HG03571 (cell line): ENCODE measurements around the gene TERT.
"Not testable (repeated sequence)": the region's sequence is repeated elsewhere in the genome, so short reads cannot be mapped to it uniquely, and the experiment has no call there.

Experiments used
- ATAC-seq: cut with Tn5 transposase; IDR thresholded peaks from one replicate; pipeline ENCODE4 v1.9.1; 2021; ENCODE audit not compliant: unreplicated experiment

The TERT gene

GRCh38 chr5:1297243-1297642 lies 2.4 kb upstream of the TERT start:
- no peak for ATAC-seq

DNA sequence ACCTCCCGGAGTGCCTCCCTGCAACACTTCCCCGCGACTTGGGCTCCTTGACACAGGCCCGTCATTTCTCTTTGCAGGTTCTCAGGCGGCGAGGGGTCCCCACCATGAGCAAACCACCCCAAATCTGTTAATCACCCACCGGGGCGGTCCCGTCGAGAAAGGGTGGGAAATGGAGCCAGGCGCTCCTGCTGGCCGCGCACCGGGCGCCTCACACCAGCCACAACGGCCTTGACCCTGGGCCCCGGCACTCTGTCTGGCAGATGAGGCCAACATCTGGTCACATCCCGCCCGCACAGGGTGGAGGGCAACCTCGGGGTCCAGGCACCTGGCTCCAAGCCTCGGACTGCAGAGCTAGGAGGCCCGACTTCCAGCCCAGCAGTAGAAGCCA lies 776 bp upstream of the TERT start:
- no peak for ATAC-seq

DNA sequence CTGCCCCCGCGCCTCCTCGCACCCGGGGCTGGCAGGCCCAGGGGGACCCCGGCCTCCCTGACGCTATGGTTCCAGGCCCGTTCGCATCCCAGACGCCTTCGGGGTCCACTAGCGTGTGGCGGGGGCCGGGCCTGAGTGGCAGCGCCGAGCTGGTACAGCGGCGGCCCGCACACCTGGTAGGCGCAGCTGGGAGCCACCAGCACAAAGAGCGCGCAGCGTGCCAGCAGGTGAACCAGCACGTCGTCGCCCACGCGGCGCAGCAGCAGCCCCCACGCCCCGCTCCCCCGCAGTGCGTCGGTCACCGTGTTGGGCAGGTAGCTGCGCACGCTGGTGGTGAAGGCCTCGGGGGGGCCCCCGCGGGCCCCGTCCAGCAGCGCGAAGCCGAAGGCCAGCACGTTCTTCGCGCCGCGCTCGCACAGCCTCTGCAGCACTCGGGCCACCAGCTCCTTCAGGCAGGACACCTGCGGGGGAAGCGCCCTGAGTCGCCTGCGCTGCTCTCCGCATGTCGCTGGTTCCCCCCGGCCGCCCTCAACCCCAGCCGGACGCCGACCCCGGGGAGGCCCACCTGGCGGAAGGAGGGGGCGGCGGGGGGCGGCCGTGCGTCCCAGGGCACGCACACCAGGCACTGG lies 548 bp downstream of the TERT start:
- ATAC-seq = no peak

GRCh38 chr5:1293416-1294205 lies 1.3 kb downstream of the TERT start:
- ATAC-seq = no peak

DNA sequence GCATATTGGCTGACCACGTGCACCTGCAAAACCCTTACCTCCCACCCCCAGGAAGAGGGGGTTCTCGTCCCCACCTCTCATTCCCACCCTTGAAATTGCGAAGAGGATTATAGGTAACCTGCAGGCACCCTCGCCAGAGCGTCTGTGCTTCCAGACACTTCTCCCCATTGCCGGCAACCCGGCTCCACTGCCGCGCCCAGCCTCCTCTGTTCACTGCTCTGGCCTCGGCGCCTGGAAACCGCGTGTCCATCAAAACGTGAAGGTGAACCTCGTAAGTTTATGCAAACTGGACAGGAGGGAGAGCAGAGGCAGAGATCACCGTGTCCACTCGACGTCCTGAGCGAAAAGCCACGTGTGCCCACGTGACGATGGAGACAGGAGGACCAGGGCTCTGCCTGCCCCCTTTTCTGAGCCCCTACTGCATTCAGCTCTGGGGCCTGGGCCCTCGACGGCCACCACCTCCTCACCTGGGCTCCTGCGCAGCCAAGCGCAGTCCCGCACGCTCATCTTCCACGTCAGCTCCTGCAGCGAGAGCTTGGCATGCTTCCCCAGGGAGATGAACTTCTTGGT lies 1.9 kb downstream of the TERT start:
- no peak for ATAC-seq

GRCh38 chr5:1292139-1292538 lies 2.7 kb downstream of the TERT start:
- ATAC-seq = no peak

GRCh38 chr5:1291611-1292080 lies 3.2 kb downstream of the TERT start:
- no peak for ATAC-seq

DNA sequence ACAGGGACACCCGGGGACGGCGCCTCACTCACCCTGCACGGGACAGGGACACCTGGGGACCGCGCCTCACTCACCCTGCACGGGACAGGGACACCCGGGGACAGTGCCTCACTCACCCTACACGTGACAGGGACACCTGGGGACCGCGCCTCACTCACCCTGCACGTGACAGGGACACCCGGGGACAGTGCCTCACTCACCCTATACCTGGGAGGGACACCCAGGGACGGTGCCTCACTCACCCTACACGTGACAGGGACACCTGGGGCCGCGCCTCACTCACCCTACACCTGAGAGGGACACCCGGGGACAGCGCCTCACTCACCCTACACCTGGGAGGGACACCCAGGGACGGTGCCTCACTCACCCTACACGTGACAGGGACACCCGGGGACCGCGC lies 3.9 kb downstream of the TERT start:
- ATAC-seq = not testable (repeated sequence)

DNA sequence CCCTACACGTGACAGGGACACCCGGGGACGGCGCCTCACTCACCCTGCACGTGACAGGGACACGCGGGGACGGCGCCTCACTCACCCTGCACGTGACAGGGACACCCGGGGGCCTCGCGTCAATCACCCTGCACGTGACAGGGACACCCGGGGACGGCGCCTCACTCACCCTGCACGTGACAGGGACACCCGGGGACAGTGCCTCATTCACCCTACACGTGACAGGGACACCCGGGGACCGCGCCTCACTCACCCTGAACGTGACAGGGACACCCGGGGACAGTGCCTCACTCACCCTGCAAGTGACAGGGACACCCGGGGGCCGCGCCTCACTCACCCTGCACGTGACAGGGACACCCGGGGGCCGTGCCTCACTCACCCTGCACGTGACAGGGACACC lies 5.3 kb downstream of the TERT start:
- ATAC-seq = not testable (repeated sequence)

DNA sequence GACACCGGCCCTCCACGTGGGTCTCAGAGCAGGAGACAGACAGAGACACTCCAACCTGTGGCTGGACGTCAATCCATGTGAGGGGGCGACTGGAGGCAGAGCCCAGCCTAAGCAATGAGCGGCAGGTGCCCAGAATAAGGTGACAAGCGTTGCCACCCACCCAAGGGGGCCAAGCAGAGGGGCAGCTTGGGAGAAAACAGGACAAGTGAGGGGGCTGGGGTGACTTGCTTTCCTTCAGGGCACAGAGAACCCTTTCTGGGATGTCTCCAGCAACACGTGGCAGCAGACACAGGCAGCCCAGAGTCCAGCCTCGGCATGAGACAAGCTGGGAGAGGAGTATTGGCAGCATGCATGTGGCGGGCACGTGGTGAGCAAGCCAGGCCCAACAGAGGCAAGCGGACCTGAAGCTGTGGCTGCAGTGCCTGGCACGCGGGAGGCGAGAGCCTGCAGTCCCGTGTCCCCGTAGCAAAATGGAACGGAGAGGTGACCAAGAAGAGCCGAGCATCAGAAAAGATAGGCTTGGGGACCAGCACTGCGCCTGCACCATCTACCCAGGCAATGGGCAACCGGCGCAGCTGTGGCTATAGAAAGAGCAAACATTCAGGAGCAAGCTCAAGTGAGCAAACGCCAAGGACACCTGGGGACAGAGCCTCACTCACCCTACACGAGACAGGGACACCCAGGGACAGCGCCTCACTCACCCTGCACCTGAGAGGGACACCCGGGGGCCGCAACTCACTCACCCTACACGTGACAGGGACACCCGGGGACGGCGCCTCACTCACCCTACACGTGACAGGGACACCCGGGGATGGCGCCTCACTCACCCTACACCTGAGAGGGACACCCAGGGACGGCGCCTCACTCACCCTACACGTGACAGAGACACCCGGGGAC lies 6.2 kb downstream of the TERT start:
- ATAC-seq = no peak

- no peak for ATAC-seq
Observed at GRCh38 chr5:1285883-1286291, 9.0 kb downstream of the TERT start.

DNA sequence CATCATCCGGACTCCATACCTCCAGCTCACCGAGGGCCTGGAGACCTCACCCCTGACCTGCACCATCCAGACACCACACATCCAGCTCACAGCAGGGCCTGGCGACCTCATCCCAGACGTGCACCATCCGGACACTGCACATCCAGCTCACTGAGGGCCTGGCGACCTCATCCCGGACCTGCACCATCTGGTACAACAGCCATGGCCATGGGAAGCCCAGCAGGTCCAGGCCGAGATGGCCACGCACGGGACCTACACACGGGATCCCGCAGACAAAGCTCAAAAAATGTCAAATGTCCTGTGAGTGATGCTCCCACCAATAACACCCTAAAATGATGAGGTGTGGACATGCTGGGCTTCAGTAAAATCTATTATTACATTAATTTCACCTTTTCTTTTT lies 9.7 kb downstream of the TERT start:
- ATAC-seq = no peak

DNA sequence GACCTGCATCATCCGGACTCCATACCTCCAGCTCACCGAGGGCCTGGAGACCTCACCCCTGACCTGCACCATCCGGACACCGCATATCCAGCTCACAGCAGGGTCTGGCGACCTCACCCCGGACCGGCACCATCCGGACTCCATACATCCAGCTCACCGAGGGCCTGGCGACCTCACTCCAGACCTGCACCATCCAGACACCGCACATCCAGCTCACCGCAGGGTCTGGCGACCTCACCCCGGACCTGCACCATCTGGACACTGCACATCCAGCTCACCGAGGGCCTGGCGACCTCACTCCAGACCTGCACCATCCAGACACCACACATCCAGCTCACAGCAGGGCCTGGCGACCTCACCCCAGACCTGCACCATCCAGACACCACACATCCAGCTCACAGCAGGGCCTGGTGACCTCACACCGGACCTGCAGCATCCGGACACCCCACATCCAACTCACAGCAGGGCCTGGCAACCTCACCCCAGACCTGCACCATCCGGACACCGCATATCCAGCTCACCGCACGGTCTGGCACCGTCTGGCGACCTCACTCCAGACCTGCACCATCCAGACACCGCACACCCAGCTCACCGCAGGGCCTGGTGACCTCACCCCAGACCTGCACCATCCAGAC lies 10.4 kb downstream of the TERT start:
- not testable (repeated sequence) for ATAC-seq

- not testable (repeated sequence) for ATAC-seq
Observed at GRCh38 chr5:1283729-1284041, 11.2 kb downstream of the TERT start.

- ATAC-seq = not testable (repeated sequence)
Observed at GRCh38 chr5:1282993-1283728, 11.7 kb downstream of the TERT start.

GRCh38 chr5:1282131-1282992 lies 12.5 kb downstream of the TERT start:
- ATAC-seq = no peak

- ATAC-seq = no peak
Observed at GRCh38 chr5:1281038-1281882, 13.6 kb downstream of the TERT start.
